T-helper 1 cell treated with Interleukin-12 subunit alpha and Interleukin-12 subunit beta and Interleukin-4 antibody, amounts not matched to agents 30 μg/mL and 1 μg/mL, for 36 hours (primary cell): Measurements from ENCODE around the gene PITPNB.

Source experiments
- H3K27ac Mint-ChIP-seq: one replicate; pipeline ENCODE4 v1.8.0; 2021; ENCODE audit warnings: mild to moderate bottlenecking, mixed read lengths
- H3K27me3 Mint-ChIP-seq: one replicate; pipeline ENCODE4 v1.8.0; 2021; ENCODE audit warnings: low read depth, mixed read lengths
- H3K36me3 Mint-ChIP-seq: one replicate; pipeline ENCODE4 v1.8.0; 2021; ENCODE audit warnings: low read depth, mixed read lengths
- H3K4me1 Mint-ChIP-seq: one replicate; pipeline ENCODE4 v1.8.0; 2021; ENCODE audit warnings: low read depth, mixed read lengths
- H3K4me3 Mint-ChIP-seq: one replicate; pipeline ENCODE4 v1.8.0; 2021; ENCODE audit warnings: mild to moderate bottlenecking, moderate library complexity, mixed read lengths
- H3K9me3 Mint-ChIP-seq: one replicate; pipeline ENCODE4 v1.8.0; 2021; ENCODE audit warnings: mixed read lengths

Gene PITPNB

GRCh38 chr22:27845644-27846043 lies 73.4 kb downstream of the PITPNB start:
- peaks cover 7% of the 10 kb centered on the region for H3K4me1 Mint-ChIP-seq
- peaks cover 28% of the 10 kb centered on the region for H3K36me3 Mint-ChIP-seq
- no peaks in the 10 kb centered on the region for H3K9me3 Mint-ChIP-seq
- no peak overlapping the region for H3K4me3 Mint-ChIP-seq
- H3K27me3 Mint-ChIP-seq: no peaks in the 10 kb centered on the region
- H3K27ac Mint-ChIP-seq: no peak overlapping the region

GRCh38 chr22:27844656-27845591 lies 74.1 kb downstream of the PITPNB start:
- Mint-ChIP-seq H3K4me3 (no peak overlapping the region), H3K36me3 (peaks cover 24% of the 10 kb centered on the region), H3K27me3 (no peaks in the 10 kb centered on the region), H3K27ac (no peak overlapping the region), H3K4me1 (peaks cover 3% of the 10 kb centered on the region), H3K9me3 (no peaks in the 10 kb centered on the region)

GRCh38 chr22:27844256-27844655 lies 74.8 kb downstream of the PITPNB start:
- no peak overlapping the region for H3K27ac Mint-ChIP-seq
- H3K9me3 Mint-ChIP-seq: no peaks in the 10 kb centered on the region
- H3K36me3 Mint-ChIP-seq: peaks cover 20% of the 10 kb centered on the region
- no peak overlapping the region for H3K4me3 Mint-ChIP-seq
- no peaks in the 10 kb centered on the region for H3K4me1 Mint-ChIP-seq
- H3K27me3 Mint-ChIP-seq: no peaks in the 10 kb centered on the region

- no peak overlapping the region for H3K4me3 Mint-ChIP-seq
- H3K9me3 Mint-ChIP-seq: peaks cover 4% of the 10 kb centered on the region
- peaks cover 19% of the 10 kb centered on the region for H3K36me3 Mint-ChIP-seq
- H3K27ac Mint-ChIP-seq: no peak overlapping the region
- H3K4me1 Mint-ChIP-seq: no peaks in the 10 kb centered on the region
- H3K27me3 Mint-ChIP-seq: no peaks in the 10 kb centered on the region
Measured at GRCh38 chr22:27843441-27843840, 75.6 kb downstream of the PITPNB start.

GRCh38 chr22:27842669-27843431 lies 76.2 kb downstream of the PITPNB start:
- Mint-ChIP-seq H3K4me3 (no peak overlapping the region), H3K27ac (no peak overlapping the region), H3K36me3 (peaks cover 16% of the 10 kb centered on the region), H3K4me1 (no peaks in the 10 kb centered on the region), H3K27me3 (no peaks in the 10 kb centered on the region), H3K9me3 (peaks cover 5% of the 10 kb centered on the region)

- no peak overlapping the region for H3K4me3 Mint-ChIP-seq
- no peaks in the 10 kb centered on the region for H3K27me3 Mint-ChIP-seq
- no peaks in the 10 kb centered on the region for H3K4me1 Mint-ChIP-seq
- peaks cover 15% of the 10 kb centered on the region for H3K36me3 Mint-ChIP-seq
- H3K9me3 Mint-ChIP-seq: peaks cover 9% of the 10 kb centered on the region
- H3K27ac Mint-ChIP-seq: no peak overlapping the region
Measured at GRCh38 chr22:27842201-27842600, 76.9 kb downstream of the PITPNB start.

GRCh38 chr22:27840436-27840835 lies 78.6 kb downstream of the PITPNB start:
- no peaks in the 10 kb centered on the region for H3K27me3 Mint-ChIP-seq
- no peaks in the 10 kb centered on the region for H3K4me1 Mint-ChIP-seq
- no peak overlapping the region for H3K27ac Mint-ChIP-seq
- H3K36me3 Mint-ChIP-seq: peaks cover 14% of the 10 kb centered on the region
- H3K4me3 Mint-ChIP-seq: no peak overlapping the region
- H3K9me3 Mint-ChIP-seq: peaks cover 9% of the 10 kb centered on the region

- Mint-ChIP-seq H3K4me1 (no peaks in the 10 kb centered on the region), H3K27ac (no peak overlapping the region)
Measured at GRCh38 chr22:27839057-27839660, 79.9 kb downstream of the PITPNB start.

GRCh38 chr22:27836181-27836580 lies 82.9 kb downstream of the PITPNB start:
- peaks cover 9% of the 10 kb centered on the region for H3K9me3 Mint-ChIP-seq
- peaks cover 3% of the 10 kb centered on the region for H3K36me3 Mint-ChIP-seq
- no peak overlapping the region for H3K27ac Mint-ChIP-seq
- H3K4me3 Mint-ChIP-seq: no peak overlapping the region
- no peaks in the 10 kb centered on the region for H3K27me3 Mint-ChIP-seq
- peaks cover 11% of the 10 kb centered on the region for H3K4me1 Mint-ChIP-seq

More at GRCh38 chr22:27839057-27839660, 79.9 kb downstream of the PITPNB start:
- peaks cover 14% of the 10 kb centered on the region for H3K36me3 Mint-ChIP-seq
- H3K4me3 Mint-ChIP-seq: no peak overlapping the region
- peaks cover 9% of the 10 kb centered on the region for H3K9me3 Mint-ChIP-seq
- H3K27me3 Mint-ChIP-seq: no peaks in the 10 kb centered on the region

GRCh38 chr22:27835446-27835845 lies 83.6 kb downstream of the PITPNB start:
- Mint-ChIP-seq H3K9me3 (peaks cover 9% of the 10 kb centered on the region), H3K27ac (no peak overlapping the region), H3K36me3 (peaks cover 3% of the 10 kb centered on the region), H3K27me3 (no peaks in the 10 kb centered on the region), H3K4me1 (peaks cover 11% of the 10 kb centered on the region), H3K4me3 (no peak overlapping the region)

GRCh38 chr22:27834364-27835185 lies 84.5 kb downstream of the PITPNB start:
- H3K36me3 Mint-ChIP-seq: peaks cover 3% of the 10 kb centered on the region
- no peaks in the 10 kb centered on the region for H3K27me3 Mint-ChIP-seq
- no peak overlapping the region for H3K27ac Mint-ChIP-seq
- H3K4me3 Mint-ChIP-seq: no peak overlapping the region
- H3K4me1 Mint-ChIP-seq: peaks cover 11% of the 10 kb centered on the region
- peaks cover 9% of the 10 kb centered on the region for H3K9me3 Mint-ChIP-seq

GRCh38 chr22:27833803-27834202 lies 85.3 kb downstream of the PITPNB start:
- no peaks in the 10 kb centered on the region for H3K27me3 Mint-ChIP-seq
- peaks cover 9% of the 10 kb centered on the region for H3K9me3 Mint-ChIP-seq
- no peak overlapping the region for H3K4me3 Mint-ChIP-seq
- H3K36me3 Mint-ChIP-seq: peaks cover 2% of the 10 kb centered on the region
- H3K27ac Mint-ChIP-seq: no peak overlapping the region
- peaks cover 11% of the 10 kb centered on the region for H3K4me1 Mint-ChIP-seq

- peaks cover 3% of the 10 kb centered on the region for H3K9me3 Mint-ChIP-seq
- H3K36me3 Mint-ChIP-seq: no peaks in the 10 kb centered on the region
- no peak overlapping the region for H3K27ac Mint-ChIP-seq
- peaks cover 11% of the 10 kb centered on the region for H3K4me1 Mint-ChIP-seq
- no peaks in the 10 kb centered on the region for H3K27me3 Mint-ChIP-seq
- no peak overlapping the region for H3K4me3 Mint-ChIP-seq
Measured at GRCh38 chr22:27832606-27833005, 86.5 kb downstream of the PITPNB start.

GRCh38 chr22:27829620-27830019 lies 89.4 kb downstream of the PITPNB start:
- H3K4me3 Mint-ChIP-seq: no peak overlapping the region
- peaks cover 11% of the 10 kb centered on the region for H3K4me1 Mint-ChIP-seq
- no peaks in the 10 kb centered on the region for H3K9me3 Mint-ChIP-seq
- H3K36me3 Mint-ChIP-seq: no peaks in the 10 kb centered on the region
- no peaks in the 10 kb centered on the region for H3K27me3 Mint-ChIP-seq
- no peak overlapping the region for H3K27ac Mint-ChIP-seq
